HL-60 (cell line): ENCODE results near the gene DHRS7B.

Experiments
- SPI1 ChIP-seq: IDR thresholded peaks from 2 replicates; pipeline ENCODE4 v1.6.1; 2012; ENCODE audit warnings: low read depth, mild to moderate bottlenecking, borderline replicate concordance
- TF ChIP-seq, protein P1 (sequence below): IDR thresholded peaks from one replicate; pipeline ENCODE4 v1.5.1; 2011; ENCODE audit warnings: low read length, control low read depth, inconsistent platforms; ENCODE audit not compliant: insufficient read depth

- TF ChIP-seq, protein P1, sequence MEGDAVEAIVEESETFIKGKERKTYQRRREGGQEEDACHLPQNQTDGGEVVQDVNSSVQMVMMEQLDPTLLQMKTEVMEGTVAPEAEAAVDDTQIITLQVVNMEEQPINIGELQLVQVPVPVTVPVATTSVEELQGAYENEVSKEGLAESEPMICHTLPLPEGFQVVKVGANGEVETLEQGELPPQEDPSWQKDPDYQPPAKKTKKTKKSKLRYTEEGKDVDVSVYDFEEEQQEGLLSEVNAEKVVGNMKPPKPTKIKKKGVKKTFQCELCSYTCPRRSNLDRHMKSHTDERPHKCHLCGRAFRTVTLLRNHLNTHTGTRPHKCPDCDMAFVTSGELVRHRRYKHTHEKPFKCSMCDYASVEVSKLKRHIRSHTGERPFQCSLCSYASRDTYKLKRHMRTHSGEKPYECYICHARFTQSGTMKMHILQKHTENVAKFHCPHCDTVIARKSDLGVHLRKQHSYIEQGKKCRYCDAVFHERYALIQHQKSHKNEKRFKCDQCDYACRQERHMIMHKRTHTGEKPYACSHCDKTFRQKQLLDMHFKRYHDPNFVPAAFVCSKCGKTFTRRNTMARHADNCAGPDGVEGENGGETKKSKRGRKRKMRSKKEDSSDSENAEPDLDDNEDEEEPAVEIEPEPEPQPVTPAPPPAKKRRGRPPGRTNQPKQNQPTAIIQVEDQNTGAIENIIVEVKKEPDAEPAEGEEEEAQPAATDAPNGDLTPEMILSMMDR = no peak
- no peak for TF ChIP-seq SPI1
Measured at GRCh38 chr17:21194226-21194625, 67.5 kb downstream of the DHRS7B start.
